PC-3 (cell line): ENCODE data around the gene IQCK.

Source experiments
- EZH2phosphoT487 ChIP-seq: fragments of 300-600 bp; sonication (generic); IDR thresholded peaks from 2 replicates; pipeline ENCODE4 v1.6.1; 2018; ENCODE audit warnings: mild to moderate bottlenecking, antibody characterized with exemption, low read length, borderline replicate concordance
- TF ChIP-seq, protein P1 (sequence below): fragments of 300-600 bp; sonication (generic); conservative IDR thresholded peaks from 2 replicates; pipeline ENCODE4 v1.5.1; 2017; ENCODE audit warnings: antibody characterized with exemption, low read depth, mild to moderate bottlenecking, low read length

- TF ChIP-seq, protein P1, sequence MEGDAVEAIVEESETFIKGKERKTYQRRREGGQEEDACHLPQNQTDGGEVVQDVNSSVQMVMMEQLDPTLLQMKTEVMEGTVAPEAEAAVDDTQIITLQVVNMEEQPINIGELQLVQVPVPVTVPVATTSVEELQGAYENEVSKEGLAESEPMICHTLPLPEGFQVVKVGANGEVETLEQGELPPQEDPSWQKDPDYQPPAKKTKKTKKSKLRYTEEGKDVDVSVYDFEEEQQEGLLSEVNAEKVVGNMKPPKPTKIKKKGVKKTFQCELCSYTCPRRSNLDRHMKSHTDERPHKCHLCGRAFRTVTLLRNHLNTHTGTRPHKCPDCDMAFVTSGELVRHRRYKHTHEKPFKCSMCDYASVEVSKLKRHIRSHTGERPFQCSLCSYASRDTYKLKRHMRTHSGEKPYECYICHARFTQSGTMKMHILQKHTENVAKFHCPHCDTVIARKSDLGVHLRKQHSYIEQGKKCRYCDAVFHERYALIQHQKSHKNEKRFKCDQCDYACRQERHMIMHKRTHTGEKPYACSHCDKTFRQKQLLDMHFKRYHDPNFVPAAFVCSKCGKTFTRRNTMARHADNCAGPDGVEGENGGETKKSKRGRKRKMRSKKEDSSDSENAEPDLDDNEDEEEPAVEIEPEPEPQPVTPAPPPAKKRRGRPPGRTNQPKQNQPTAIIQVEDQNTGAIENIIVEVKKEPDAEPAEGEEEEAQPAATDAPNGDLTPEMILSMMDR, result no peak
- no peak for TF ChIP-seq EZH2phosphoT487
Observed at GRCh38 chr16:19840524-19841110, 122.5 kb downstream of the IQCK start.
